Large intestine (tissue), 3 donors: ENCODE measurements around the gene HOXB8. TPM values are rescaled to one million over a fixed set of nuclear protein-coding genes. Genes with fewer than 3 reads are reported as not detected.

Experiments
- DNase-seq, 2 donors: peaks; one replicate each; pipeline versions ENCODE4 v3.0.0 to v3.0.0-alpha.2; 2013
- H3K27ac ChIP-seq: one replicate; pipeline ENCODE4 v1.5.1; 2013; ENCODE audit warnings: low read length
- H3K27me3 ChIP-seq: 2 replicates; pipeline ENCODE4 v1.6.1; 2013; ENCODE audit warnings: low read length; ENCODE audit not compliant: control insufficient read depth, insufficient read depth
- H3K36me3 ChIP-seq: 2 replicates; pipeline ENCODE4 v1.6.1; 2013; ENCODE audit warnings: low read length; ENCODE audit not compliant: control insufficient read depth, insufficient read depth
- H3K4me1 ChIP-seq: one replicate; pipeline ENCODE4 v1.6.1; 2013; ENCODE audit warnings: low read length; ENCODE audit not compliant: control insufficient read depth, insufficient read depth
- H3K4me3 ChIP-seq: one replicate; pipeline ENCODE4 v1.5.1; 2013; ENCODE audit warnings: low read length
- H3K9me3 ChIP-seq: one replicate; pipeline ENCODE4 v1.6.1; 2013; ENCODE audit warnings: mild to moderate bottlenecking, low read depth, low read length, moderate library complexity; ENCODE audit not compliant: control insufficient read depth
- WGBS: methylation state at CpG from one replicate; pipeline ENCODE4 v1.1.5; 2013; ENCODE audit warnings: low lambda C conversion rate; ENCODE audit not compliant: insufficient coverage; 5-methylcytosine and 5-hydroxymethylcytosine counted together
- polyA plus RNA-seq: library from polyadenylated mRNA; unstranded; fragments of 120-200 nt; gene quantifications from one replicate; pipeline ENCODE4 v1.2.1, GENCODE V29; 2013

The HOXB8 gene
- polyA plus RNA-seq, 1 donor = 1.8 TPM

- Histone ChIP-seq H3K9me3 (peaks cover 3% of the 10 kb centered on the region), H3K27ac (peak overlapping the region; percentile 64), H3K36me3 (peaks cover 7% of the 10 kb centered on the region), H3K4me3 (peak overlapping the region; percentile 10), H3K4me1 (peaks cover 34% of the 10 kb centered on the region), H3K27me3 (peaks cover 80% of the 10 kb centered on the region)
- no CpG with 5 or more reads among the region's 10 CpGs for WGBS
- no peak for DNase-seq
Observed at GRCh38 chr17:48563867-48564187, 51.3 kb downstream of the HOXB8 start.

- H3K4me1 ChIP-seq = peaks cover 34% of the 10 kb centered on the region
- peaks cover 3% of the 10 kb centered on the region for H3K9me3 ChIP-seq
- peaks cover 80% of the 10 kb centered on the region for H3K27me3 ChIP-seq
- peaks cover 7% of the 10 kb centered on the region for H3K36me3 ChIP-seq
- H3K4me3 ChIP-seq = peak overlapping the region; percentile 10
- H3K27ac ChIP-seq = peak overlapping the region; percentile 64
- no CpG with 5 or more reads among the region's 6 CpGs for WGBS
- DNase-seq = no peak
Observed at GRCh38 chr17:48563385-48563838, 51.7 kb downstream of the HOXB8 start.

- no peak for DNase-seq
- no peak overlapping the region for H3K4me3 ChIP-seq
- no CpG with 5 or more reads among the region's 5 CpGs for WGBS
- peaks cover 3% of the 10 kb centered on the region for H3K9me3 ChIP-seq
- H3K27ac ChIP-seq = peak overlapping the region; percentile 64
- H3K36me3 ChIP-seq = peaks cover 7% of the 10 kb centered on the region
- H3K4me1 ChIP-seq = peaks cover 33% of the 10 kb centered on the region
- H3K27me3 ChIP-seq = peaks cover 80% of the 10 kb centered on the region
Observed at GRCh38 chr17:48562934-48563333, 52.2 kb downstream of the HOXB8 start.

Other genes starting within 250 kb of the HOXB8 start
- gene SKAP1, start 185.1 kb downstream of the HOXB8 start, polyA plus RNA-seq = 3.0 TPM
- gene HOXB1, start 84.3 kb downstream of the HOXB8 start, polyA plus RNA-seq = 0.07 TPM
- 18.6 TPM for gene HOXB2, start 70.2 kb downstream of the HOXB8 start, polyA plus RNA-seq
- gene HOXB4, start 36.9 kb downstream of the HOXB8 start, polyA plus RNA-seq = 5.9 TPM
- gene HOXB3, start 25.1 kb downstream of the HOXB8 start, polyA plus RNA-seq = 30.8 TPM
- 25.7 TPM for gene HOXB5, start 21.5 kb downstream of the HOXB8 start, polyA plus RNA-seq
- gene HOXB6, start 10.3 kb downstream of the HOXB8 start, polyA plus RNA-seq = 9.8 TPM
- gene HOXB7, start 4.3 kb downstream of the HOXB8 start, polyA plus RNA-seq = 3.5 TPM
- 0.03 TPM for gene HOXB9, start 11.1 kb upstream of the HOXB8 start, polyA plus RNA-seq
- not detected for gene PRAC1, start 107.2 kb upstream of the HOXB8 start, polyA plus RNA-seq
- not detected for gene PRAC2, start 107.9 kb upstream of the HOXB8 start, polyA plus RNA-seq
- not detected for gene HOXB13, start 113.5 kb upstream of the HOXB8 start, polyA plus RNA-seq
- gene TTLL6, start 201.9 kb upstream of the HOXB8 start, polyA plus RNA-seq = 3.1 TPM
- 159 TPM for gene CALCOCO2, start 215.7 kb upstream of the HOXB8 start, polyA plus RNA-seq